SK-N-MC (cell line): Measurements from ENCODE around the gene EIF4EBP2.

Experiments
- EZH2 ChIP-seq: fragments of 200-600 bp; sonication (generic); IDR thresholded peaks from one replicate; pipeline ENCODE4 v1.6.1; 2017; ENCODE audit warnings: antibody characterized with exemption
- POLR2AphosphoS5 ChIP-seq: IDR thresholded peaks from 2 replicates; pipeline ENCODE4 v1.6.1; 2012; ENCODE audit warnings: mild to moderate bottlenecking, low read depth, low read length, borderline replicate concordance

DNA sequence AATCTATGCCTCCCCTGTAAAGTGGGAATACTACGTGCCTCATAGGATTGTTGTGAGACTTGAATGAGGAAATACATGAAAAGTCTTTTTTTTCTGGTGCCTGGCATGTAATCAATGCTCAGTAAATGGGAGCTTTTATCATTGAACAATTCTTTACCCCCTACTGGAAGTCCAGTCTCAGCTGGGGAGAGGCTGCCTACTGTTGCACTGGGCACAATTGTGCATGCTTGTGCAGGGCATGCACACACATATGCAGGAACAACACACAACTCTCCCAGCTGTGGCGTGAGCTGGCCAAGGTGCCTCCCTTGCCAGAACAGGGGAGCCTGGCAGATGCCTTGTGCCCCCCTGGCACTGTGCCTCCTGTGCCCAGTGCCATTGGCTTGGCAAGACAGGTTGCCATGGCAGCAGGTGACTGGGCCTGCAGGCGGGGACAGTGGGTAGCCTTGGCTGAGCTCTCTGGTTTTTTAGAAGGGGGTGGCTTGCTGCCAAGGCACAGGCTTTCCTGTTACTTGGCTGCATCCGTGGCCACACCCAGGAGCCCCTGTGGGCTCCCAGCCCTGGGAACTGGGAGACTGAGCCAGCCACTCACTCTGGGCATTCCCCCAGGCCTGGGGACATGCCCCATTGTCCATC, 58.5 kb downstream of the EIF4EBP2 start:
- TF ChIP-seq EZH2 (no peak), POLR2AphosphoS5 (no peak)
